GM13976 (cell line): ENCODE data around the gene FAM228A.

Source experiments
- DNase-seq: peaks from one replicate; pipeline ENCODE4 v3.0.0; 2012; ENCODE audit warnings: low spot score
- in situ Hi-C: fragments of 300-500 bp; cut with MboI; formaldehyde crosslinking; loops from one replicate; pipeline ENCODE4 v1.12.0; 2022; ENCODE audit warnings: low sequenced_read_pairs, mixed read lengths, inconsistent platforms; ENCODE audit not compliant: unreplicated experiment
- TF ChIP-seq, protein P1 (sequence below): IDR thresholded peaks from 2 replicates; pipeline ENCODE4 v1.5.1; 2012; ENCODE audit warnings: borderline replicate concordance, mild to moderate bottlenecking; ENCODE audit not compliant: insufficient read depth; ENCODE audit errors: extremely low read depth, missing control alignments, control extremely low read depth

FAM228A gene

DNA sequence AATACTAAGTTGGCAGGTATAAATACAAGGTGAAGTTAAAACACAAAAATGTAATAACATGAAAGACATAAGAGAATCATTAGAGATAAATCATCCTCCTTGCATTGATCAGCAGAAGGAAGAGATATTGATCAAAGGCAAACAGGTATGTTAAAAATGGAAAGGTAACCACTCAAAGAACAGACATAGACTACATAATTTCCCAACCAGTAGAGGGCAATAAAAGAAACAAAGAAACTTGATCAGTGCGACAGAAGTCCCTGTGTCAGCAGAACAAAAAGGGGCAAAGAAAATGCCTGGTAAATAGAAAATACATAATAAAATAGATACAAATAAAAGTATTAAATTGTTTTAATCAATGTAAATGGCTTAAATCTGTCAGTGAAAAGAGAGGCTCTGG lies 53.6 kb downstream of the FAM228A start:
- DNase-seq: peak; percentile 30
- in situ Hi-C loops: no loop called here
- TF ChIP-seq, protein P1, sequence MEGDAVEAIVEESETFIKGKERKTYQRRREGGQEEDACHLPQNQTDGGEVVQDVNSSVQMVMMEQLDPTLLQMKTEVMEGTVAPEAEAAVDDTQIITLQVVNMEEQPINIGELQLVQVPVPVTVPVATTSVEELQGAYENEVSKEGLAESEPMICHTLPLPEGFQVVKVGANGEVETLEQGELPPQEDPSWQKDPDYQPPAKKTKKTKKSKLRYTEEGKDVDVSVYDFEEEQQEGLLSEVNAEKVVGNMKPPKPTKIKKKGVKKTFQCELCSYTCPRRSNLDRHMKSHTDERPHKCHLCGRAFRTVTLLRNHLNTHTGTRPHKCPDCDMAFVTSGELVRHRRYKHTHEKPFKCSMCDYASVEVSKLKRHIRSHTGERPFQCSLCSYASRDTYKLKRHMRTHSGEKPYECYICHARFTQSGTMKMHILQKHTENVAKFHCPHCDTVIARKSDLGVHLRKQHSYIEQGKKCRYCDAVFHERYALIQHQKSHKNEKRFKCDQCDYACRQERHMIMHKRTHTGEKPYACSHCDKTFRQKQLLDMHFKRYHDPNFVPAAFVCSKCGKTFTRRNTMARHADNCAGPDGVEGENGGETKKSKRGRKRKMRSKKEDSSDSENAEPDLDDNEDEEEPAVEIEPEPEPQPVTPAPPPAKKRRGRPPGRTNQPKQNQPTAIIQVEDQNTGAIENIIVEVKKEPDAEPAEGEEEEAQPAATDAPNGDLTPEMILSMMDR: no peak

DNA sequence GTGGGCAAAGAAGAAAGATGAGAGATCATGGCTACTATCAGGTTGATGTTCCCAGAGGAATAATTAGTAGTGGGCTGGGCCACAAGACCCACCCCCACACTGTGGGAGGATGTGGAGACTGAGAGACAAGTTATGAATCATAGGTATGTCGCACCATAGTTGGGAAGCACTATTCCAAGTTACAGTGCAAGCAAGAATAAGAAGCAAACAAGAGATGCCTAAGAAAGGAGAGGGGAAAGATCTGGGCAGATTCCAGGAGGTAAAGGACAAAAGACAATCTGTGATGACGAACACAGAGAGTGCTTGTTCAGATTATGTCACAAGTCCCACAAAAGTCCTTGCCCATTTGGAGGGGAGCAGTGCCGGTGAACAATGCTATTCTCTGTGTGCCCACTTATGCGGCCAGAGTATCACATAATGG lies 56.6 kb downstream of the FAM228A start:
- no peak for DNase-seq
- TF ChIP-seq, protein P1: no peak
- in situ Hi-C loops: loop anchor here (10.0 kb wide), 1 partner anchor 153 kb away; no protein-coding TSS in a partner anchor

DNA sequence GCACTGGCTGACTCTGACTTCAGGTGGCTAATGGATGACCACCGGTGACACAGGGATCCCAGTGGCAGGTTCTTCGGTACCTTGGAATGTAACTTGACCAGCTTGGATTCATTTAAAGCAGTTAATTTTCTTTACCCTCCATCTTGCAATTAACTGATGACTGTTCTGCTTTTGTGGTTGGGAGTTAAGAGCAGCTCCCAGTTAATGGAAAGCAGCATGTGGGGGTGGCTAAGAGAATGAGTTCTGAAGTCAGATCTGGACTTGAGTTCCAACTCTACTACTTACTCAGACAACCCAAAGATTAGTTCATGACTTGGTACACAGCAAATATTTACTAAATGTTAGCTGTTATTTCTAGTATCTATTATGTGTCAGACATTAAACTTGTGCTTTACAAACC lies 58.5 kb downstream of the FAM228A start:
- in situ Hi-C loops: loop anchor here (10.0 kb wide), 1 partner anchor 151 kb away; no protein-coding TSS in a partner anchor
- DNase-seq: no peak
- TF ChIP-seq, protein P1: no peak

DNA sequence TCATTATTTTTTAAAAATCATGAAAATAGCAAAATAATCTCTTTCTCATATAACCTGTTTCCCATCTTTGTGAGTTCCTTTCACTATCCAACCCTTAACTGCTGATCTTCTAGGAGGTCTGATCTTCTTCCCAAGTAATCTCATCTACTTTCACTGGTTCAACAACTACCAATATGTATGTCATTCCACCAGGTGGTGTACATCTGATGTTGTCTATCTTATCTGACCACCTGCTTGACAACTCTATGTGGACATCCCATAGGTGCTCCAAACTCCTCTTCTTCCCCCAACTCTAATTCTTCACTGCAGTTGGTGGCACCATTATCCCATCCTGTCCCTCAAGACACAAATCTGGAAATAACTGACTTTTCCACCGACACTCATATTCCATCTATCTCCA lies 62.5 kb downstream of the FAM228A start:
- in situ Hi-C loops: loop anchor here (10.0 kb wide), 1 partner anchor 147 kb away; no protein-coding TSS in a partner anchor
- DNase-seq: no peak
- TF ChIP-seq, protein P1: peak; percentile 14

DNA sequence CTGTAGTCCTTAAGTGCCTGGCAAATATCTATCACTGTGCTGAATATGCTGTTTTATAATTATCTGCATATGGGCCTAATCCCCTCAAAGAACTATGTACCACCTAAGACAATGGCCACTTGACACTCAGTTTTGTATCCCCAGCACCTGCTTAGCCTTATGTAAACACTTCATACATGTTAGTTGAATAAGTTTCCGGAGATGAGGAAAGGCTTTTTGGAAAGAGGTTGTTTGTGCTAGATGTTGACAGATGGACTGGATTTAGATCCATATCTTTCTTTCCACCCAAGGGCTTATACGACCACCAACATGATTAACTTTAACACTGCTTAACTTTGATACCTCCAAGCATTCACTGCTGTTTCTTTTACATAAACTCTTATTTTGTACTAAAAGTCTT lies 63.3 kb downstream of the FAM228A start:
- TF ChIP-seq, protein P1: no peak
- no peak for DNase-seq

DNA sequence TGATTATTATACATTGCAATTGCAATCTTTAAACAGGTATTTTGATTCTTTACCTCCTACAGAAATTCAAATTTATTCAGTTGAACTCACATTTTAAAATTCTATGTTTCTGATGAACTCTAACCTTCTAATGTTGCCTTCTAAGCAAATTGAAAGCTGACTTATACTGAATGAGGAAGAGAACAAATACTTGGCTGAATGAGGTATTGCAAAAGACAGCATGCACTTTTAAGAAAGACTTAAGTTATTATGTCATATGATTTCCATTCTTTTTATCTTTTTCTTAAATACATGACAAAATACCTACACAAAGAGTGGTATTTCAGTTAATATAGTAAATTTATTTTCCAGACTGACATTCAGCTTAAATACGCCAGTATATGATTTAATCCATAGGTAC lies 64.7 kb downstream of the FAM228A start:
- in situ Hi-C loops: loop anchor here (10.0 kb wide), 1 partner anchor 145 kb away; no protein-coding TSS in a partner anchor
- no peak for DNase-seq
- TF ChIP-seq, protein P1: no peak

More for the DNA sequence above, 63.3 kb downstream of the FAM228A start:
- in situ Hi-C loops: loop anchor here (10.0 kb wide), 1 partner anchor 147 kb away; no protein-coding TSS in a partner anchor
